Measurements from ENCODE around the gene ZNF555. TPM values are rescaled to one million over a fixed set of nuclear protein-coding genes. Genes with fewer than 3 reads are reported as not detected.

ZNF555 gene
- total and polyA plus RNA-seq, 9 of the 15 experiments (the other 6 are each of a cell fraction or from before 2014, with no cell fraction given), result 2.0 to 6.7 (median 5.4) TPM

GRCh38 chr19:2900296-2901252 lies 59.3 kb downstream of the ZNF555 start, which contains the start of gene ZNF57 (continued):
- TF ChIP-seq HDAC8 (tag; IDR thresholded peaks at IDR 0.05) (no peak), HNRNPH1 (optimal IDR thresholded peaks at IDR 0.05; ENCODE audit: low read depth, low read length) (no peak), ZBTB49 (CRISPR knock-in tag; IDR thresholded peaks at IDR 0.05; ENCODE audit: borderline replicate concordance) (peak; percentile 98), ZNF583 (CRISPR knock-in tag; IDR thresholded peaks at IDR 0.05) (no peak), RUNX1 (IDR thresholded peaks at IDR 0.05; ENCODE audit: low read depth) (no peak), RNF219 (CRISPR knock-in tag; IDR thresholded peaks at IDR 0.05) (no peak), NCOA4 (IDR thresholded peaks at IDR 0.05; ENCODE audit: partially characterized antibody) (no peak), MTF1 (CRISPR knock-in tag; IDR thresholded peaks at IDR 0.05; ENCODE audit: borderline replicate concordance) (no peak), NFRKB (IDR thresholded peaks at IDR 0.05; ENCODE audit: low read depth) (no peak), POLR3G (IDR thresholded peaks at IDR 0.05; ENCODE audit: extremely low read depth, insufficient read length, insufficient replicate concordance) (no peak), BCOR (IDR thresholded peaks at IDR 0.05) (peak; percentile 78), THRA (IDR thresholded peaks at IDR 0.05) (no peak), E4F1 (CRISPR knock-in tag; IDR thresholded peaks at IDR 0.05; ENCODE audit: borderline replicate concordance) (no peak), SMARCB1 (IDR thresholded peaks at IDR 0.05; ENCODE audit: insufficient read length, low read depth) (no peak), GTF2A2 (tag; IDR thresholded peaks at IDR 0.05) (no peak)
- TF ChIP-seq, protein P1, sequence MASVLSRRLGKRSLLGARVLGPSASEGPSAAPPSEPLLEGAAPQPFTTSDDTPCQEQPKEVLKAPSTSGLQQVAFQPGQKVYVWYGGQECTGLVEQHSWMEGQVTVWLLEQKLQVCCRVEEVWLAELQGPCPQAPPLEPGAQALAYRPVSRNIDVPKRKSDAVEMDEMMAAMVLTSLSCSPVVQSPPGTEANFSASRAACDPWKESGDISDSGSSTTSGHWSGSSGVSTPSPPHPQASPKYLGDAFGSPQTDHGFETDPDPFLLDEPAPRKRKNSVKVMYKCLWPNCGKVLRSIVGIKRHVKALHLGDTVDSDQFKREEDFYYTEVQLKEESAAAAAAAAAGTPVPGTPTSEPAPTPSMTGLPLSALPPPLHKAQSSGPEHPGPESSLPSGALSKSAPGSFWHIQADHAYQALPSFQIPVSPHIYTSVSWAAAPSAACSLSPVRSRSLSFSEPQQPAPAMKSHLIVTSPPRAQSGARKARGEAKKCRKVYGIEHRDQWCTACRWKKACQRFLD (CRISPR knock-in tag; IDR thresholded peaks at IDR 0.05), result no peak

Measured in K562 (cell line).